NCI-H1092 (cell line): ENCODE data around the gene CEP20.
"Not testable (repeated sequence)": the region's sequence is repeated elsewhere in the genome, so short reads cannot be mapped to it uniquely, and the experiment has no call there.

ENCODE experiments used
- DNase-seq: peaks from one replicate; lab custom pipeline; 2025; lab: John Stamatoyannopoulos, UW

Gene CEP20

GRCh38 chr16:15857724-15858560 is 30.5 kb downstream of the CEP20 start:
- no peak for DNase-seq

- no peak for DNase-seq
Measured at GRCh38 chr16:15856901-15857698, 31.3 kb downstream of the CEP20 start, which contains the start of gene MYH11. TSS of gene MYH11 (minus strand) at chr16:15857028. CDS start at chr16:15838252, 18,776 bp downstream.

GRCh38 chr16:15856182-15856581 is 32.2 kb downstream of the CEP20 start:
- no peak for DNase-seq

- DNase-seq: no peak
Measured at GRCh38 chr16:15855704-15856003, 32.7 kb downstream of the CEP20 start.

DNA sequence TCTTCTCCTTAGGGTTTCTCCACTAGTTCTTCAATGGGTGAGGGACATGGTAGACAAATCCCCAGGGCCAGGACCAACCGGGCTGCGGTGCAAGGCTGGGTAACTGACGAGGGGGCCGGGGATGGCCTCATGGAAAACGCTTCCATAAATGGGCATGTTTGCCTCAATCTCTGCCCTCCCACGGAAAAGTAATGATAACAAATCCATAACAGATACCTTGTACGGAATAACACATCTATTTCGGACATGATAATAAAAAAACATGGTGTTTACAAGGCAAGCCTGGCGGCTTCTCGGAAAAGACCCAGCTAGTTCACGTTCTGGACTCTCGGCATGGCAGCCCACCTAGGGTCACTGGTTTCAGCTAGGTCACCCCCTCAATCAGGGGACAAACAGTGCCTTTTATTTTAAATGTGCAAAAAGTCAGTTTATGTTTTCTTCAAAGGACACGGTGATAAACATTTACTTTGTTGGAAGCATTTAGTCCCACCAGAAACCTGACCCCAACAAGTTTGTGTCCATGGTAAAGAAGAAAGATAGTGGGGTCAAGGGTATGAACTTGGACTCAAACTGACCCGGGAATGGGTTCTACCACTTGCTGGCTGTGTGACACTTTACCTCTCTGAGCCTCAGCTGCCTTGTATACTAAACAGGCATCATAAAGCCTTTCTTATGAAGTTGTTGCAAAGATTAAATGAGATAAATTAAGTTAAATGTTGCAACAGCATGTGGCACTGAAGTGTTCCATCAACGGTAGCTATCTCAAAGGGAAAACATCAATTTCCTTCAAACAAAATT is 33.3 kb downstream of the CEP20 start:
- DNase-seq: no peak

GRCh38 chr16:15854061-15854460 is 34.3 kb downstream of the CEP20 start:
- no peak for DNase-seq

DNA sequence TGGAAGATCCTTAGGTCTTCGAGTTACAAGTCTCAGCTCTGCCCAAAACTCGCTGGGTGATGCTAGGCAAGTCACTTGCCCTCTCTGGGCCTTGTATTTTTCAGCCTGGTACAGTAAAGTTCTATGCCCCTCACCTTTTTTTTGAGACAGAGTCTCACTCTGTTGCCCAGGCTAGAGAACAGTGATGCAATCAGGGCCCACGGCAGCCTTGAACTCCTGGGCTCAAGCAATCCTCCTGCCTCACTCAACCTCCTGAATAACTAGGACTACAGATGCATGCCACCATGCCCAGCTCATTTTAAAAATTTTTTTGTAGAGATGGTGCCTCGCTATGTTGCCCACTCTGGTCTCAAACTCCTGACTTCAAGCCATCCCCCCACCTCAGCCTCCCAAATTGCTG is 35.4 kb downstream of the CEP20 start:
- no peak for DNase-seq

- DNase-seq: not testable (repeated sequence)
Measured at GRCh38 chr16:15850555-15850954, 37.8 kb downstream of the CEP20 start.

DNA sequence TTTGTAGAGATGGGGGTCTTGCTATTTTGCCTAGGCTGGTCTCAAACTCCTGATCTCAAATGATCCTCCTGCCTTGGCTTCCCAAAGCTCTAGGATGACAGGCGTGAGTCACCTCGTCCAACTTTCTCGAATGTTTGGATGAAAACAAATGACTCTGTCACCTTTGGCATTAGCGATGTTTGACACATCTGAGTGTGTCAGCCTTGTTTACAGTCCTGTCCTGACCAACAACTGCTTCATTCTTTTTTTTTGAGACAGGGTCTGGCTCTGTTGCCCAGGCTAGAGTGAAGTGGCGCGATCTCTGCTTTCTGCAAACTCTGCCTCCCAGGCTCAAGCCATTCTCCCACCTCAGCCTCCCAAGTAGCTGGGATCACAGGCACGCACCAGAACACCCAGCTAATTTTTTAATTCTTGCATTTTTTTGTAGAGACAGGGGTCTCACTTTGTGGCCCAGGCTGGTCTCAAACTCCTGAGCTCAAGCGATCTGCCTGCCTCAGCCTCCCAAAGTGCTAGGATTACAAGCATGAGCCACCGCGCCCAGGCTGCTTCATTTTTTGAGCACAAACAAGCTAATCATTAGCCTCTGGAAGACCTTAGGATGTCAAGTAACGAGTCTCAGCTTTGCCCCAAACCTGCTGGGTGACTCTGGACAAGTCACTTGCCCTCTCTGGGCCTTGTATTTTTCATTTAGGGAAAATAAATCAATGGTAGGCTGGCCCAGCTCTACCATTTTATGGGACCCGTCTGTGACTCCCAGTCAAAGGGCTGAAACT is 39.0 kb downstream of the CEP20 start:
- DNase-seq: no peak

- no peak for DNase-seq
Measured at GRCh38 chr16:15847611-15848175, 40.7 kb downstream of the CEP20 start.

DNA sequence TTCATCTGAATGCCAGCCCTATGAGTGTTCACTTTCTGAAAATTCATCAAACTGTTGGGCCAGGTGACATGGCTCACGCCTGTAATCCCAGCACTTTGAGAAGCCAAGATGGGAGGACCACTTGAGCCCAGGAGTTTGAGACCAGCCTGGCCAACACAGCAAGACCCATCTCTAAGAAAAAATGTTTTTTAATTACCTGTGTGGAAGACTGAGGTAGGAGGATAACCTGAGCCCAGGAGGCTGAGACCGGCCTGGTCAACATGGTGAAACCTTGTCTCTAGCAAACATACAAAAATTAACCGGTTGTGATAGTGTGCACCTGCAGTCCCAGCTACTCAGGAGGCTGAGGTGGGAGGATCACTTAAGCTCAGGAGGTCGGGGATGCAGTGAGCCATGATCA is 41.9 kb downstream of the CEP20 start:
- no peak for DNase-seq

GRCh38 chr16:15843635-15844279 is 44.6 kb downstream of the CEP20 start:
- DNase-seq: no peak

- not testable (repeated sequence) for DNase-seq
Measured at GRCh38 chr16:15839204-15839603, 49.2 kb downstream of the CEP20 start.

DNA sequence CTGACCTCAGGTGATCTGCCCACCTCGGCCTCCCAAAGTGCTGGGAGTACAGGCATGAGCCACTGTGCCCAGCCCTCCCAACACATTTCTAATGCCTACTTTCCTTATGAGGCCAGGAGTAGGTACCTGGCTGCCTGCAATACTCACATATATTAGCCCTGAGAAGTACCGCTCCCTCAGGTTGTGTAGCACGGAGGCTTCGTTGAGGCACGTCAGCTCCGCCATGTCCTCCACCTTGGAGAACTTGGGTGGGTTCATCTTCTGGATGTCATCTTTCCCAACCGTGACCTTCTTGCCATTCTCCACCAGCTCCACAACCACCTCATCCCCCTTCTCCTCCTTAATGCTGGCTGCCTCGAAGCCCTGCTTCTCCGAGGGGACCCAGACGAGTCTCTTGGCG is 50.6 kb downstream of the CEP20 start:
- no peak for DNase-seq

DNA sequence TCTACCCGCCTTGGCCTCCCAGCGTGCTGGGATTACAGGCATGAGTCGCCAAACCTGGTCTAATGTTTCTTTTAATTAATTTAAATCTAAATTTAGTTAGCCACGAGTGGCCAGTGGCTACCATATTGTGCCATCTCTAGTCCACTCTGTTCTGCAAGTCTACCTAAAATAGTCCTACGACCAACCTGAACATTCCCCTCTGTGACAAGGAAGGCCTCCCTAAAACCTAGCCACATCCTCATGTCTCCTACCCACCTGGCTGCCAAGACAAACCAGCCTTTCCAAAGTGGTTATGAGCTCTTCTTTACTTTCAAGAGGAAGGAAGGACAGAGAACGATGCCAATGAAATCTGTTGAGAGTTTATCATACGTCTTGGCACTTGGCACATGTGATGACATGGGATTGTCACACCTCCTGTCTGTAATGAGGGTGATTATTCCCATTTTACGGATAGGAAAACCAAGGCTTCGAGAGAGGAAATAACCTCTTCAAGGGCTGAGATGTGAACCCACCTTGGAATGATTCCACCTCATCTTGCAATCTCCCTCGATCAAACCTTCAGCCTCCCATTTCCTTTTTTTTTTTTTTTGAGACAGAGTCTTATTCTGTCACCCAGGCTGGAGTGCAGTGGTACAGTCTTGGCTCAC is 51.3 kb downstream of the CEP20 start:
- DNase-seq: no peak

GRCh38 chr16:15836074-15836473 is 52.3 kb downstream of the CEP20 start:
- DNase-seq: no peak

- no peak for DNase-seq
Measured at GRCh38 chr16:15835136-15835878, 53.1 kb downstream of the CEP20 start.

DNA sequence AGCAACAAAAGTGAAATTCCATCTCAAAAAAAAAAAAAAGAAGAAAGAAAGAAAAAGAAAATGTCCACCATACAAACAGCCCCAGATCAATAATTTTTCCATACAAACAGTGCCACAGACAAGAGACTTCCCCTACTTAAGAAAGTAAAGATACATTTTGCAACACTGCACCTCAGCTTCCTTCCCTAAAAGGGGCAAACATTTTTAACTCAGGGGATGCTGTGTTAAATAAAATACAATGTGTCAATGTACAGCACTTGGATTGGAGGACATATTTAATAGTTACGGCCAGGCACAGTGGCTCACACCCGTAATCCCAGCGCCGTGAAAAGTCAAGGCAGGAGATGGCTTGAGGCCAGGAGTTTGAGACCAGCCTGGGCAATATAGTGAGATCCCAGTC is 53.9 kb downstream of the CEP20 start:
- DNase-seq: no peak

DNA sequence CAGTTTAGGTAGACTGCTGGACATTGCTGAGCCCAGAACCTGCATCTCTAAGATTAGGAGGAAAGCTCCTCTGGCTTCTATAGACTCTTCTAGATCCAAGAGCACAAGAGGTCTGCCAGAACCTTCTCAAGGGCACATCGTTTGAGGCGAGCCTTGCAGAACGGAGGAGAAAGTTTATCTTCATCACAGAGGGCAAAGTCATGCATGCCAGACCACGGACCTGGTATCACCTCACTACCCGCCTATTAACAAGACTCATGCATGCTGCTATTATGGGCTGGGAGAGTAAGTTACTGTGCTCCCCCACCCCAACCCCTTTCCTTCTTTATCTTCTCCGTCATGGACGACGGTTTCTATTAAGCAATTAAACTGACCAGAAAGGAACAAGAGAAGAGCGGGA is 54.9 kb downstream of the CEP20 start:
- no peak for DNase-seq

DNA sequence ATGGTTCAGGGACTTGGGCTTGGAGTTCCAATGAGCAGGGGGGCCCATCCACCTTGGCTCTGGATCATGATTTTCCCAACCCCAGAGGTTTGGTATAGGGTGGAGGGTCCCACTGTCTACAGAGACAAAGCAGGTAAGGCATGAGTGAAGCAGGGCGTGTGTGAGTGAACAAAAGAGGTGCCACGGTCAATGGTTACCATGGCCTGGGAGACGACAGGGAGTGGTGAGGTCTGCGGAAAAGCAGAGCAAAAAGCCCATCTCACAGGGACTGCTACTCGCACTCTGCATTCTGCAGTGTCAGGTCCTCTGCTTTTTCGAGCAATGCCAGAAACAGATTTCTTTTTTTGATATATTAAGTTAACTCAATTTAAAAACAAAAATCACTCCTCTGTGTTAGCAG is 56.2 kb downstream of the CEP20 start:
- DNase-seq: no peak
